OCI-LY7 (cell line): ENCODE data around the gene LAMC1.

Experiments used
- EZH2phosphoT487 ChIP-seq: fragments of 200-600 bp; sonication (generic); IDR thresholded peaks from 2 replicates; pipeline ENCODE4 v1.6.1; 2018; ENCODE audit warnings: low read depth, borderline replicate concordance, mild to moderate bottlenecking, mixed run types, antibody characterized with exemption, low read length, moderate library complexity, mixed read lengths
- TF ChIP-seq, protein P1 (sequence below): fragments of 200-600 bp; sonication (generic); conservative IDR thresholded peaks from 2 replicates; pipeline ENCODE4 v1.5.1; 2014; ENCODE audit warnings: mild to moderate bottlenecking, antibody characterized with exemption, low read length, moderate library complexity, mixed read lengths

DNA sequence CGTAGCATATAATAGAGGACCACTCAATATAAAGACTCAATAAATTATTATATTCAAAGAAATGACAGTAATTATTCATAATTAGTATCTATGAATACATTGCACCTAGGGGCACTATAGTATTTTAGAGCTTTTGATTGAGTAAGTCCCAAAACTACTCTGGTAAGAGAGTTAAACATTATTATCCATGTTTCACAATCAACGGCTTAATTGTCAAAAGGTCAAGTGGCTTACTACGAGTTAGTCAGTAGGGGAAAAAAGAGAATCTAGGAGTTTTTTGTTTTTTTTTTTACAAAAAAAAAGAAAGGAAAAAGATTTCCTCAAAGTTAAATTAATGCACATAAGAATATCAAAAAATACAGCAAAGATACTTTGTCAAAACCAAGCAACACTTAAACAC is 20.4 kb upstream of the LAMC1 start:
- TF ChIP-seq, protein P1, sequence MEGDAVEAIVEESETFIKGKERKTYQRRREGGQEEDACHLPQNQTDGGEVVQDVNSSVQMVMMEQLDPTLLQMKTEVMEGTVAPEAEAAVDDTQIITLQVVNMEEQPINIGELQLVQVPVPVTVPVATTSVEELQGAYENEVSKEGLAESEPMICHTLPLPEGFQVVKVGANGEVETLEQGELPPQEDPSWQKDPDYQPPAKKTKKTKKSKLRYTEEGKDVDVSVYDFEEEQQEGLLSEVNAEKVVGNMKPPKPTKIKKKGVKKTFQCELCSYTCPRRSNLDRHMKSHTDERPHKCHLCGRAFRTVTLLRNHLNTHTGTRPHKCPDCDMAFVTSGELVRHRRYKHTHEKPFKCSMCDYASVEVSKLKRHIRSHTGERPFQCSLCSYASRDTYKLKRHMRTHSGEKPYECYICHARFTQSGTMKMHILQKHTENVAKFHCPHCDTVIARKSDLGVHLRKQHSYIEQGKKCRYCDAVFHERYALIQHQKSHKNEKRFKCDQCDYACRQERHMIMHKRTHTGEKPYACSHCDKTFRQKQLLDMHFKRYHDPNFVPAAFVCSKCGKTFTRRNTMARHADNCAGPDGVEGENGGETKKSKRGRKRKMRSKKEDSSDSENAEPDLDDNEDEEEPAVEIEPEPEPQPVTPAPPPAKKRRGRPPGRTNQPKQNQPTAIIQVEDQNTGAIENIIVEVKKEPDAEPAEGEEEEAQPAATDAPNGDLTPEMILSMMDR, result no peak
- TF ChIP-seq EZH2phosphoT487, result no peak
